ENCODE results near the gene MOB3A.

DNA sequence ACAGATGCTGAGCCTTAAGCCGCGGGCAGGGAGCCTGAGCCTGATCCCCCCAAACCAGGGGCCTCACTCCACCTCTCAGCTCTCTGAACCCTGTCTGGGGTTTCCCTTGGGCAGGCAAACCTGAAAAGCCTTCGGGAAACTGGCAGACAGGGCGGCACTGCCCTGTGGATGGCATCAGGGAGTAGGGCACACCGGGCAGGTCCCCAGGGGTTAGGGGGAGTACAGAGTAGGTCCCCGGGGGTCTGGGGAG is 54.8 kb downstream of the MOB3A start:
- TF ChIP-seq, protein P1, sequence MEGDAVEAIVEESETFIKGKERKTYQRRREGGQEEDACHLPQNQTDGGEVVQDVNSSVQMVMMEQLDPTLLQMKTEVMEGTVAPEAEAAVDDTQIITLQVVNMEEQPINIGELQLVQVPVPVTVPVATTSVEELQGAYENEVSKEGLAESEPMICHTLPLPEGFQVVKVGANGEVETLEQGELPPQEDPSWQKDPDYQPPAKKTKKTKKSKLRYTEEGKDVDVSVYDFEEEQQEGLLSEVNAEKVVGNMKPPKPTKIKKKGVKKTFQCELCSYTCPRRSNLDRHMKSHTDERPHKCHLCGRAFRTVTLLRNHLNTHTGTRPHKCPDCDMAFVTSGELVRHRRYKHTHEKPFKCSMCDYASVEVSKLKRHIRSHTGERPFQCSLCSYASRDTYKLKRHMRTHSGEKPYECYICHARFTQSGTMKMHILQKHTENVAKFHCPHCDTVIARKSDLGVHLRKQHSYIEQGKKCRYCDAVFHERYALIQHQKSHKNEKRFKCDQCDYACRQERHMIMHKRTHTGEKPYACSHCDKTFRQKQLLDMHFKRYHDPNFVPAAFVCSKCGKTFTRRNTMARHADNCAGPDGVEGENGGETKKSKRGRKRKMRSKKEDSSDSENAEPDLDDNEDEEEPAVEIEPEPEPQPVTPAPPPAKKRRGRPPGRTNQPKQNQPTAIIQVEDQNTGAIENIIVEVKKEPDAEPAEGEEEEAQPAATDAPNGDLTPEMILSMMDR (conservative IDR thresholded peaks at IDR 0.05 in 1 of 2, IDR thresholded peaks at IDR 0.05 in 1 of 2; ENCODE audit: low read depth in 1 of 2, low read length in 2 of 2) = no peak
- no peak for TF ChIP-seq EZH2 (IDR thresholded peaks at IDR 0.05; ENCODE audit: low read length, missing control alignments)
